Chondrocyte (in vitro differentiated cells): ENCODE data around the gene FAM161B. TPM values are rescaled to one million over a fixed set of nuclear protein-coding genes. Genes with fewer than 3 reads are reported as not detected.
A peak's percentile ranks its signal among the peaks of the same experiment; 100 is the strongest.

Experiments
- DNase-seq: peaks from one replicate; pipeline ENCODE4 v3.0.0; 2021; ENCODE audit warnings: mixed read lengths, low spot score
- H3K27ac Mint-ChIP-seq: one replicate; pipeline ENCODE4 v1.8.0; 2021; ENCODE audit warnings: mild to moderate bottlenecking, moderate library complexity, mixed read lengths; ENCODE audit not compliant: unreplicated experiment
- H3K27me3 Mint-ChIP-seq: 2 replicates; pipeline ENCODE4 v1.8.0; 2021; ENCODE audit warnings: low read depth, mixed read lengths
- H3K36me3 Mint-ChIP-seq: 2 replicates; pipeline ENCODE4 v1.8.0; 2021; ENCODE audit warnings: low read depth, mixed read lengths
- H3K4me1 Mint-ChIP-seq: 2 replicates; pipeline ENCODE4 v1.8.0; 2021; ENCODE audit warnings: low read depth, mild to moderate bottlenecking, mixed read lengths
- H3K4me3 Mint-ChIP-seq: one replicate; pipeline ENCODE4 v1.8.0; 2021; ENCODE audit warnings: mild to moderate bottlenecking, moderate library complexity, mixed read lengths; ENCODE audit not compliant: unreplicated experiment
- H3K9me3 Mint-ChIP-seq: 2 replicates; pipeline ENCODE4 v1.8.0; 2021; ENCODE audit warnings: low read depth, mixed read lengths
- long read RNA-seq: library from polyadenylated mRNA; stranded (forward); transcript quantifications from one replicate; pipeline ENCODE4 v2.0.0, GENCODE V29; 2021
- total RNA-seq: library from RNA; stranded (reverse); gene quantifications from 3 replicates; pipeline ENCODE4 v1.2.1, GENCODE V29; 2021
- TF ChIP-seq, protein P1 (sequence below): fragments of 200-600 bp; sonication (generic); IDR thresholded peaks from 2 replicates; pipeline ENCODE4 v1.5.0; 2021; ENCODE audit warnings: antibody characterized with exemption, mild to moderate bottlenecking, moderate library complexity

Gene FAM161B, protein sequence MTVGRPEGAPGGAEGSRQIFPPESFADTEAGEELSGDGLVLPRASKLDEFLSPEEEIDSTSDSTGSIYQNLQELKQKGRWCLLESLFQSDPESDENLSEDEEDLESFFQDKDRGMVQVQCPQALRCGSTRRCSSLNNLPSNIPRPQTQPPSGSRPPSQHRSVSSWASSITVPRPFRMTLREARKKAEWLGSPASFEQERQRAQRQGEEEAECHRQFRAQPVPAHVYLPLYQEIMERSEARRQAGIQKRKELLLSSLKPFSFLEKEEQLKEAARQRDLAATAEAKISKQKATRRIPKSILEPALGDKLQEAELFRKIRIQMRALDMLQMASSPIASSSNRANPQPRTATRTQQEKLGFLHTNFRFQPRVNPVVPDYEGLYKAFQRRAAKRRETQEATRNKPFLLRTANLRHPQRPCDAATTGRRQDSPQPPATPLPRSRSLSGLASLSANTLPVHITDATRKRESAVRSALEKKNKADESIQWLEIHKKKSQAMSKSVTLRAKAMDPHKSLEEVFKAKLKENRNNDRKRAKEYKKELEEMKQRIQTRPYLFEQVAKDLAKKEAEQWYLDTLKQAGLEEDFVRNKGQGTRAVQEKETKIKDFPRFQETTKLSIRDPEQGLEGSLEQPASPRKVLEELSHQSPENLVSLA
- 5.5 to 5.9 TPM (median 5.8 TPM) in 3 replicates for total RNA-seq
- long read RNA-seq, full-length matches to known transcripts: 8 of 9 reads
- long read RNA-seq, partial matches to known transcripts: 1 of 9 reads
- long read RNA-seq, other reads (novel, unspliced or antisense): 0 of 9 reads

DNA sequence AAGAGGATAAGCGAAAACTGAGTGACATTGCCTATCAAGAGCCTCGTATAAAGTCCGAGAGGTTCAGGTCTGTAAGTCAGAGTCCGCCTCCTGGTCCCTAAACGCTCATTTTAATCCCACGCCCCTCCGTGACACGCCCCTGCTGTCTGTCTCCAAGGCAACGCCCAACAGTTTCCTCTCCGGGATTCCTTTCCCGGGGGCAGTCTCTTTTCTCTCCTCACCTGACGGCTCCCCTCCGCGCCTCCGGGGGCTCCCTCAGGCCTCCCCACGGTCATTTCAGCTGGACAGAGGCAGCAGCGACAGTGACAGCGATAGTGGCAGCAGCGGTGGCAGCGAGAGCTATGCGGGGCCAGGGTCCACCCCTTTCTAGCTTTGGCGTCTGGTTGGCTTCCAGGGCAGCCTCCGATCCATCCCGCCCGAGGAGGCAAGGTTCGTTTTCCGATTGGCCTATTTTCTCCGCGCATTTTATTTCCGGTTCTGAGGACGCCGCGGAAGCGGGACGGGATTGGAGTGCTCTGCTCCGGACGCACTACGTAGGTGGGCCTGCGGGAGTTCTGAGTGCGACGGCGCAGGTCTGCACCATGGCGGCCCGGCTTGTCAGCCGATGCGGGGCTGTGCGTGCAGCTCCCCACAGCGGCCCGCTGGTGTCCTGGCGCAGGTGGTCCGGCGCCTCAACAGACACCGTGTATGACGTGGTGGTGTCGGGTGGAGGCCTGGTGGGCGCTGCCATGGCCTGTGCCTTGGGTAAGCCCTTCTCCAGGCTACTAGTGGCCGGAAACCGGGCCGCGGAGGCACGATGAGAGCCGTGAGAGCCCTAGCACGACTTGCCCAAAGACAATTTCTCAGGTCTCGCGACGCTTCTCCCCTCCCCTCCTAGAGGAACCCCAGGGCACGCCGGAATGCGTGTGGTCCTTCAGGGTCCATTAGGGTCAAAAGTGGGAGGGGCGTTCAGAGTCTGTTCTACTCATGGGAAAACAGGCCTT lies at the start of gene FAM161B, which contains the start of gene COQ6:
Gene FAM161B (minus strand): TSS at position 343 of the 983 bp plus-strand sequence. CDS start 68 bp downstream, at position 275.
Gene COQ6 (plus strand): TSS at position 551 of the 983 bp plus-strand sequence. CDS start 31 bp downstream, at position 582.
- TF ChIP-seq, protein P1, sequence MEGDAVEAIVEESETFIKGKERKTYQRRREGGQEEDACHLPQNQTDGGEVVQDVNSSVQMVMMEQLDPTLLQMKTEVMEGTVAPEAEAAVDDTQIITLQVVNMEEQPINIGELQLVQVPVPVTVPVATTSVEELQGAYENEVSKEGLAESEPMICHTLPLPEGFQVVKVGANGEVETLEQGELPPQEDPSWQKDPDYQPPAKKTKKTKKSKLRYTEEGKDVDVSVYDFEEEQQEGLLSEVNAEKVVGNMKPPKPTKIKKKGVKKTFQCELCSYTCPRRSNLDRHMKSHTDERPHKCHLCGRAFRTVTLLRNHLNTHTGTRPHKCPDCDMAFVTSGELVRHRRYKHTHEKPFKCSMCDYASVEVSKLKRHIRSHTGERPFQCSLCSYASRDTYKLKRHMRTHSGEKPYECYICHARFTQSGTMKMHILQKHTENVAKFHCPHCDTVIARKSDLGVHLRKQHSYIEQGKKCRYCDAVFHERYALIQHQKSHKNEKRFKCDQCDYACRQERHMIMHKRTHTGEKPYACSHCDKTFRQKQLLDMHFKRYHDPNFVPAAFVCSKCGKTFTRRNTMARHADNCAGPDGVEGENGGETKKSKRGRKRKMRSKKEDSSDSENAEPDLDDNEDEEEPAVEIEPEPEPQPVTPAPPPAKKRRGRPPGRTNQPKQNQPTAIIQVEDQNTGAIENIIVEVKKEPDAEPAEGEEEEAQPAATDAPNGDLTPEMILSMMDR: peak; percentile 39

DNA sequence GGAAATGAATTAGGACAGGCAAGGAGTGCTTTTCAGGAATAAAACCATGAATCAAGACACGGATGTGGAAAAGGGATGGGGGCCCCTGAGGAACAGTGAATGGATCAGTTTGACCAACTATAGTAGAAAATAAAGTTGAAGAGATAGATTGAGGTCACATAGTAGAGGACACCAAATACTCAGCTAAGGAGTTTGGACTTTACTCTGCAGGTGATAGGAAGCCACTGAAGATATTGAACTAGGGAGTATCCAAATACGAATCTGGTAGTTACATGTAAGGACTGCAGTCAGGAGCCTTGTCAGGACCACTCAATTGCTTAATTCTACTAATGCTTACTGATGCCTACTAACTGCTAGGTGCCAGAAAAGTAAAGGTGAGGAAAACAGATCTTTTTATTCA lies 48.8 kb upstream of the FAM161B start:
- TF ChIP-seq, protein P1: no peak
- H3K36me3 Mint-ChIP-seq: peaks cover 11% of the 10 kb centered on the region
- no peaks in the 10 kb centered on the region for H3K4me1 Mint-ChIP-seq
- no peaks in the 10 kb centered on the region for H3K27me3 Mint-ChIP-seq
- H3K4me3 Mint-ChIP-seq: no peak overlapping the region
- DNase-seq: no peak
- no peak overlapping the region for H3K27ac Mint-ChIP-seq
- no peaks in the 10 kb centered on the region for H3K9me3 Mint-ChIP-seq

More for the DNA sequence above, at the start of gene FAM161B, which contains the start of gene COQ6:
- Mint-ChIP-seq H3K27me3 (no peaks in the 10 kb centered on the region), H3K4me1 (peaks cover 24% of the 10 kb centered on the region), H3K9me3 (no peaks in the 10 kb centered on the region), H3K4me3 (peak within 1 kb of the TSS; percentile 98), H3K36me3 (peaks cover 6% of the 10 kb centered on the region), H3K27ac (peak within 1 kb of the TSS; percentile 97)
- DNase-seq: peak; percentile 98

DNA sequence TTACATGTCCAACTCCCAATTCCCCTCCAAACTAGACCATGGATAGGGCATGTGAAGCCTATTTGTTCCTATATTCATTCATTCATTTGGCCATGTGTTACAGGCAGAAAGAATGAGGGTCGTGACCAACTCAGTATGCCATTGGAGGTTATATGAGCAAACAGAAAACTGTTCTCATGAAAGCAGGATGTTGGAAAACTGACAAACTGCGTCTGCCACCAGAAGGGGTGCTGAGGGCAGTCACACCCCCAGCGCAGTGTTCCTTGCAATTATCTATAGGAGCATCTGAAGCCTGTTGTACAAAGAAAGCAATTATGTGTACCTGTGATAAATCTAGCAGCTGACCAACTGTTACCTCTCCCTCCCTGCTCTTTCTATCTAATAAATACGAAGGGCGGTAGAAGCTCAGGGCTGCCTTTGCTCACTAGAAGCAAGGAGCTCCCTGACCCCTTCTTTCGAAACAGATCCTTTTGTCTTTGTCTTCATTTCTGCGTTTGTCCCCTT lies 48.1 kb upstream of the FAM161B start:
- H3K36me3 Mint-ChIP-seq: peaks cover 9% of the 10 kb centered on the region
- no peak overlapping the region for H3K27ac Mint-ChIP-seq
- H3K9me3 Mint-ChIP-seq: no peaks in the 10 kb centered on the region
- DNase-seq: no peak
- no peak overlapping the region for H3K4me3 Mint-ChIP-seq
- TF ChIP-seq, protein P1: no peak
- no peaks in the 10 kb centered on the region for H3K27me3 Mint-ChIP-seq
- H3K4me1 Mint-ChIP-seq: no peaks in the 10 kb centered on the region

DNA sequence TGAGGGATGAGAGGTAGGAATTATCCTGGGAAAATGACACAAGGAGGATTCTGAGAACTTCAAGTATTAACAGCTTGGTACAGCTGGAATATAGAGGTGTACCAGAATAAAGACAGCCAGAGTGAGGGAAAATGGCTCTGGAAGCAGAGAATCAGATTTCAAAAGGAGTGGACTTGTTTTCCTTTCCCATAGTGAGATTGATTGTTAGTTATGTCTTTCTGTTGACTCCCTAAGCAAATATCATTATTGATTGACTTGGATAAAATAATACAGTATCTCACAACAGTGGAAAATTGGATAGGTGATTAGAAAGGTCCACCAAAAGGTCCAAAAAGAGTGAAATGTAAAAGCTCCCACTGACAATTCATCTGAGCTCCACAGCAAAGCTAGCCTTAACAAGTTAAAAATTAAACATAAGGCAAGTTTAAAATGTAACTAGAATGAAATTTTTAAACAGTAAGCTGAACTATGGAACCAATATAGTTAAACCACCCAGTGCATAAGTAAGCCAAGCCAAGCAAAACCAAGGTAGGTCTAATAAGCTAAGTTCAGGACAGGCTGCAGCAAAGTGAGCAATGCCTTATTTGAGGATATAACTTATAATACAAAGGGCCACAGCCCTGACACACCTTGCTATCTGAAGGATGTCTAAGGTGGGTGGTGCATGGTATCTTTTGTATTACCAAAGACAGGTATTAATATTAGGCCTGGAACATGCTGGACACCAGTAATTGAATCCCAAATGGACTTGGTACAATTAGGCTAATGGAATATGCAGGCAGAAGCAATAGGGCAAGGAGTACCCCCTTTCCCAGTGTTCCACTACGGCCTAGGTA lies 47.4 kb upstream of the FAM161B start:
- Mint-ChIP-seq H3K4me1 (no peaks in the 10 kb centered on the region), H3K4me3 (no peak overlapping the region), H3K9me3 (no peaks in the 10 kb centered on the region), H3K27ac (no peak overlapping the region), H3K36me3 (peaks cover 9% of the 10 kb centered on the region), H3K27me3 (no peaks in the 10 kb centered on the region)
- no peak for DNase-seq
- TF ChIP-seq, protein P1: no peak
